ENCODE data around the gene KCTD6.

GRCh38 chr3:58514405-58514804 lies 22.5 kb downstream of the KCTD6 start:
- TF ChIP-seq, protein P1, sequence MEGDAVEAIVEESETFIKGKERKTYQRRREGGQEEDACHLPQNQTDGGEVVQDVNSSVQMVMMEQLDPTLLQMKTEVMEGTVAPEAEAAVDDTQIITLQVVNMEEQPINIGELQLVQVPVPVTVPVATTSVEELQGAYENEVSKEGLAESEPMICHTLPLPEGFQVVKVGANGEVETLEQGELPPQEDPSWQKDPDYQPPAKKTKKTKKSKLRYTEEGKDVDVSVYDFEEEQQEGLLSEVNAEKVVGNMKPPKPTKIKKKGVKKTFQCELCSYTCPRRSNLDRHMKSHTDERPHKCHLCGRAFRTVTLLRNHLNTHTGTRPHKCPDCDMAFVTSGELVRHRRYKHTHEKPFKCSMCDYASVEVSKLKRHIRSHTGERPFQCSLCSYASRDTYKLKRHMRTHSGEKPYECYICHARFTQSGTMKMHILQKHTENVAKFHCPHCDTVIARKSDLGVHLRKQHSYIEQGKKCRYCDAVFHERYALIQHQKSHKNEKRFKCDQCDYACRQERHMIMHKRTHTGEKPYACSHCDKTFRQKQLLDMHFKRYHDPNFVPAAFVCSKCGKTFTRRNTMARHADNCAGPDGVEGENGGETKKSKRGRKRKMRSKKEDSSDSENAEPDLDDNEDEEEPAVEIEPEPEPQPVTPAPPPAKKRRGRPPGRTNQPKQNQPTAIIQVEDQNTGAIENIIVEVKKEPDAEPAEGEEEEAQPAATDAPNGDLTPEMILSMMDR (IDR thresholded peaks at IDR 0.05), result no peak
- TF ChIP-seq EP300 (IDR thresholded peaks at IDR 0.05) (no peak), POLR2AphosphoS5 (IDR thresholded peaks at IDR 0.05) (no peak), POLR2A (IDR thresholded peaks at IDR 0.05) (no peak)

Measured in gastroesophageal sphincter (tissue), 3 donors.